Heart right ventricle (tissue), 16 donors: ENCODE results near the gene ATP6V1B1. TPM values are rescaled to one million over a fixed set of nuclear protein-coding genes. Genes with fewer than 3 reads are reported as not detected.

Experiments
- ATAC-seq, 8 donors: fragments of 200-7000 bp; cut with Tn5 transposase; one replicate each; pipeline ENCODE4 v1.9.1; 2020; ENCODE audit warnings: mild to moderate bottlenecking in 8 of 8, moderate library complexity in 8 of 8, moderate number of reproducible peaks in 1 of 8
- DNase-seq, 2 donors: peaks; one replicate each; pipeline ENCODE4 v3.0.0-alpha.2; 2020
- H3K27ac ChIP-seq, 10 donors: fragments of 200-600 bp; sonication (generic) in 2 of 10; one replicate each; pipeline versions ENCODE4 v1.5.0 to v1.8.0; 2020 to 2022; ENCODE audit warnings: mild to moderate bottlenecking in 3 of 10
- H3K27me3 ChIP-seq, 7 donors: fragments of 200-600 bp; one replicate each; pipeline ENCODE4 v1.8.0; 2021 to 2022; ENCODE audit warnings: mild to moderate bottlenecking in 2 of 7
- H3K36me3 ChIP-seq, 9 donors: fragments of 200-600 bp; sonication (generic) in 1 of 9; one replicate each; pipeline versions ENCODE4 v1.5.0 to v1.8.0; 2020 to 2022; ENCODE audit warnings: mild to moderate bottlenecking in 2 of 9
- H3K4me1 ChIP-seq, 9 donors: fragments of 200-600 bp; sonication (generic) in 1 of 9; one replicate each; pipeline versions ENCODE4 v1.5.0 to v1.8.0; 2020 to 2022; ENCODE audit warnings: mild to moderate bottlenecking in 4 of 9
- H3K4me3 ChIP-seq, 10 donors: fragments of 200-600 bp; sonication (generic) in 2 of 10; one replicate each; pipeline versions ENCODE4 v1.5.0 to v1.8.0; 2020 to 2022; ENCODE audit warnings: mild to moderate bottlenecking in 7 of 10, moderate library complexity in 2 of 10
- H3K9me3 ChIP-seq, 11 donors: fragments of 200-600 bp in 10 of 11; sonication (generic) in 2 of 11; one replicate each; pipeline versions ENCODE4 v1.5.0 to v1.8.0; 2013 to 2022; ENCODE audit warnings: mild to moderate bottlenecking in 2 of 11, control low read depth in 1 of 11, moderate library complexity in 1 of 11
- CTCF ChIP-seq, 9 donors: fragments of 200-600 bp; sonication (generic) in 2 of 9; IDR thresholded peaks; one replicate each; pipeline versions ENCODE4 v1.5.0 to v1.8.0; 2021 to 2022; ENCODE audit warnings: antibody characterized with exemption in 9 of 9, mild to moderate bottlenecking in 5 of 9, moderate library complexity in 1 of 9
- WGBS, 2 donors: extraction: QIAGEN DNeasy Blood & Tissue Kit; methylation state at CpG; one replicate each; pipeline ENCODE4 v1.1.7; 2013; ENCODE audit warnings: inconsistent platforms in 1 of 2; 5-methylcytosine and 5-hydroxymethylcytosine counted together
- intact Hi-C, 10 donors: fragments of 100-400 bp; cut with DNase I; formaldehyde crosslinking; loops; one replicate each; pipeline versions ENCODE4 v1.11.1 to v1.14.2; 2022
- polyA plus RNA-seq, 2 donors: library from polyadenylated mRNA; stranded (reverse); fragments of 200-250 nt; gene quantifications; one replicate each; pipeline ENCODE4 v1.2.3, GENCODE V29; 2013
- total RNA-seq, 10 donors: library from RNA; stranded (reverse); fragmentation: NEBNext Ultra II Directional in 3 of 10; extraction: Animal tissue kit (Norgen Biotek cat#: 25700) in 3 of 10; gene quantifications; one replicate each; pipeline versions ENCODE4 v1.2.1 to v1.2.4, GENCODE V29; 2021 to 2023
- donor health status: Arrhythmogenic right ventricular cardiomyopathy.
- donor health status: ischemic (EF 13 %, LVEDD 7.1; RV severe dilation, severe dysfunction).
- donor health status: healthy with polysubstance abuse.
- donor health status: DM: no; HTN: yes; CAD: no.
- donor health status: DM: no; HTN: no; CAD: no.
- donor health status: ischemic (EF 25% LVEDD 6.9; RV normal size, moderate dysfunction).
- donor health status: ischemic (EF 25% LVEDD 5.7; RV mildly dilated, moderate dysfunction).
- donor health status: healthy.
- donor health status: DM: yes; HTN: yes; CAD: no.
- donor health status: Ischemic cardiomyopathy.
- donor health status: ischemic (EF 35%, LVEDD 5.7; RV mildly dilated, moderate dysfunction).
- donor health status: nonischemic (EF 11% LVEDD 7.7; RV severe dilation, severe dysfunction).
- donor health status: DM: yes; HTN: yes; CAD: no.
- donor health status: PGD.
- donor health status: ischemic (EF 29% LVEDD 5.4; RV normal size, mild dysfunction).
- donor health status: nonischemic (EF 23%, LVEDD 6.1; RV moderate dilation, normal function).

Gene ATP6V1B1
- total and polyA plus RNA-seq, 12 donors, result 0.28 to 6.4 (median 0.88) TPM; not detected in 4

GRCh38 chr2:70895249-70895648, 40.5 kb upstream of the ATP6V1B1 start:
- DNase-seq, result no peak
- Histone ChIP-seq H3K4me3 (no peak overlapping the region), H3K27ac (no peak overlapping the region), H3K27me3 (peaks cover 13 to 100% (median 96%) of the 10 kb centered on the region in 7 donors), H3K36me3 (no peaks in the 10 kb centered on the region), H3K4me1 (peaks cover 0 to 46% (median 16%) of the 10 kb centered on the region in 9 donors), H3K9me3 (no peaks in the 10 kb centered on the region)
- TF ChIP-seq CTCF (IDR thresholded peaks at IDR 0.05), result no peak
- WGBS, 2 donors, result 73 to 78% methylated on average over 3 of the region's 3 CpGs
- no peak for ATAC-seq
- intact Hi-C loops, result no loop called here

- no peak for TF ChIP-seq CTCF (IDR thresholded peaks at IDR 0.05)
- intact Hi-C loops, result no loop called here
- H3K4me1 ChIP-seq, result peaks cover 8 to 46% (median 25%) of the 10 kb centered on the region in 9 donors
- H3K27ac ChIP-seq, result peak overlapping the region in 1 of 10 donors; percentile 58
- ATAC-seq (no peak), DNase-seq (no peak)
- no peaks in the 10 kb centered on the region for H3K9me3 ChIP-seq
- no peaks in the 10 kb centered on the region for H3K36me3 ChIP-seq
- peaks cover 21 to 100% (median 97%) of the 10 kb centered on the region in 7 donors for H3K27me3 ChIP-seq
- WGBS, 2 donors, result 27 to 37% methylated on average over 25 of the region's 25 CpGs
- H3K4me3 ChIP-seq, result peak overlapping the region in 3 of 10 donors; percentile 3 to 63 (median 8)
Measured at GRCh38 chr2:70895998-70896764, 39.5 kb upstream of the ATP6V1B1 start.

GRCh38 chr2:70896765-70897202, 38.9 kb upstream of the ATP6V1B1 start:
- intact Hi-C loops, result no loop called here
- H3K4me3 ChIP-seq, result peak overlapping the region in 4 of 10 donors; percentile 3 to 63 (median 8)
- H3K4me1 ChIP-seq, result peaks cover 13 to 51% (median 30%) of the 10 kb centered on the region in 9 donors
- no peak for ATAC-seq
- TF ChIP-seq CTCF (IDR thresholded peaks at IDR 0.05), result no peak
- H3K36me3 ChIP-seq, result no peaks in the 10 kb centered on the region
- H3K9me3 ChIP-seq, result no peaks in the 10 kb centered on the region
- WGBS, 2 donors, result 9 to 12% methylated on average over 16 of the region's 16 CpGs
- DNase-seq, result no peak
- H3K27me3 ChIP-seq, result peaks cover 27 to 100% (median 97%) of the 10 kb centered on the region in 7 donors
- H3K27ac ChIP-seq, result peak overlapping the region in 1 of 10 donors; percentile 58

GRCh38 chr2:70897203-70897976, 38.3 kb upstream of the ATP6V1B1 start:
- WGBS, 2 donors, result 4 to 10% methylated on average over 35 of the region's 35 CpGs
- DNase-seq (no peak), ATAC-seq (peak in 1 of 8 donors; percentile 27)
- intact Hi-C loops, result no loop called here
- H3K9me3 ChIP-seq, result no peaks in the 10 kb centered on the region
- peaks cover 33 to 100% (median 97%) of the 10 kb centered on the region in 7 donors for H3K27me3 ChIP-seq
- peak overlapping the region in 6 of 10 donors; percentile 22 to 58 (median 38) for H3K27ac ChIP-seq
- H3K36me3 ChIP-seq, result no peaks in the 10 kb centered on the region
- H3K4me1 ChIP-seq, result peaks cover 13 to 51% (median 31%) of the 10 kb centered on the region in 9 donors
- H3K4me3 ChIP-seq, result peak overlapping the region in 4 of 10 donors; percentile 8 to 69 (median 60)
- no peak for TF ChIP-seq CTCF (IDR thresholded peaks at IDR 0.05)
